Body of pancreas (tissue), 4 donors: ENCODE data around the gene HOMEZ.

Experiments used
- CTCF ChIP-seq, 7 experiments: fragments of 450-650 bp in 4 of 7; fragments of 200-600 bp in 3 of 7; sonication (generic) in 3 of 7; IDR thresholded peaks; one replicate each; pipeline ENCODE4 v1.5.1; 2016 to 2019; ENCODE audit warnings: antibody characterized with exemption in 7 of 7
- POLR2A ChIP-seq, 3 donors: fragments of 450-650 bp; IDR thresholded peaks; one replicate each; pipeline ENCODE4 v1.6.1; 2016; ENCODE audit warnings: antibody characterized with exemption in 3 of 3, mild to moderate bottlenecking in 2 of 3

GRCh38 chr14:23228812-23229211 is 57.1 kb downstream of the HOMEZ start:
- TF ChIP-seq CTCF (IDR thresholded peaks at IDR 0.05) (no peak), POLR2A (IDR thresholded peaks at IDR 0.05) (no peak)
